Gastrocnemius medialis (tissue), 4 donors: ENCODE results near the gene PLK1.

Experiments
- CTCF ChIP-seq, 5 experiments: fragments of 450-650 bp in 3 of 5; fragments of 200-600 bp in 2 of 5; sonication (generic) in 2 of 5; IDR thresholded peaks in 4 of 5; conservative IDR thresholded peaks in 1 of 5; 1 replicate in 4 of 5; 2 replicates in 1 of 5; pipeline ENCODE4 v1.5.1; 2016 to 2019; ENCODE audit warnings: antibody characterized with exemption in 5 of 5, mild to moderate bottlenecking in 3 of 5, moderate library complexity in 3 of 5
- POLR2A ChIP-seq, 2 donors: fragments of 450-650 bp; IDR thresholded peaks; one replicate each; pipeline ENCODE4 v1.6.1; 2017; ENCODE audit warnings: antibody characterized with exemption in 2 of 2, mild to moderate bottlenecking in 2 of 2, moderate library complexity in 2 of 2

- TF ChIP-seq CTCF (IDR thresholded peaks at IDR 0.05 in 4 of 5, conservative IDR thresholded peaks at IDR 0.05 in 1 of 5) = no peak
- no peak for TF ChIP-seq POLR2A (IDR thresholded peaks at IDR 0.05)
Measured at GRCh38 chr16:23729503-23730424, 51.1 kb downstream of the PLK1 start.
